HFFc6 (cell line): ENCODE measurements around the gene TSC2. TPM values are rescaled to one million over a fixed set of nuclear protein-coding genes. Genes with fewer than 3 reads are reported as not detected.

Experiments
- DNase-seq: peaks from one replicate; pipeline ENCODE4 v3.0.0-alpha.2; 2018
- H3K27ac Mint-ChIP-seq: 2 replicates; pipeline ENCODE4 v1.8.0; 2020; ENCODE audit warnings: mild to moderate bottlenecking, mixed read lengths
- H3K27me3 Mint-ChIP-seq: 2 replicates; pipeline ENCODE4 v1.8.0; 2021; ENCODE audit warnings: mild to moderate bottlenecking, moderate library complexity, mixed read lengths; ENCODE audit not compliant: insufficient read depth
- H3K36me3 Mint-ChIP-seq: 2 replicates; pipeline ENCODE4 v1.8.0; 2021; ENCODE audit warnings: low read depth, mixed read lengths
- H3K4me1 Mint-ChIP-seq: 2 replicates; pipeline ENCODE4 v1.8.0; 2020; ENCODE audit warnings: low read depth, mixed read lengths
- H3K4me3 Mint-ChIP-seq: 2 replicates; pipeline ENCODE4 v1.8.0; 2020; ENCODE audit warnings: mild to moderate bottlenecking, moderate library complexity, mixed read lengths
- H3K9me3 Mint-ChIP-seq: 2 replicates; pipeline ENCODE4 v1.8.0; 2020; ENCODE audit warnings: mild to moderate bottlenecking, mixed read lengths
- total RNA-seq, 6 experiments: library from RNA; stranded (reverse); fragmentation: NEBNext Ultra II Directional; extraction: Animal tissue kit (Norgen Biotek cat#: 25700); gene quantifications; 2 replicates in 1 of 6; 3 replicates in 5 of 6; pipeline ENCODE4 v1.2.3, GENCODE V29; 2021
- TF ChIP-seq, protein P1 (sequence below): fragments of 200-600 bp; sonication (generic); IDR thresholded peaks from 2 replicates; pipeline ENCODE4 v1.5.0; 2021; ENCODE audit warnings: antibody characterized with exemption, mild to moderate bottlenecking

TSC2 gene
- total RNA-seq, 6 experiments from 2014 or later: 72.0 to 88.3 (median 83.2) TPM

- H3K27ac Mint-ChIP-seq: no peak overlapping the region
- no peaks in the 10 kb centered on the region for H3K4me1 Mint-ChIP-seq
- H3K27me3 Mint-ChIP-seq: no peaks in the 10 kb centered on the region; the same call in 1 of the 2 replicates
- H3K4me3 Mint-ChIP-seq: no peak overlapping the region
- no peaks in the 10 kb centered on the region for H3K9me3 Mint-ChIP-seq
- no peak for DNase-seq
- TF ChIP-seq, protein P1, sequence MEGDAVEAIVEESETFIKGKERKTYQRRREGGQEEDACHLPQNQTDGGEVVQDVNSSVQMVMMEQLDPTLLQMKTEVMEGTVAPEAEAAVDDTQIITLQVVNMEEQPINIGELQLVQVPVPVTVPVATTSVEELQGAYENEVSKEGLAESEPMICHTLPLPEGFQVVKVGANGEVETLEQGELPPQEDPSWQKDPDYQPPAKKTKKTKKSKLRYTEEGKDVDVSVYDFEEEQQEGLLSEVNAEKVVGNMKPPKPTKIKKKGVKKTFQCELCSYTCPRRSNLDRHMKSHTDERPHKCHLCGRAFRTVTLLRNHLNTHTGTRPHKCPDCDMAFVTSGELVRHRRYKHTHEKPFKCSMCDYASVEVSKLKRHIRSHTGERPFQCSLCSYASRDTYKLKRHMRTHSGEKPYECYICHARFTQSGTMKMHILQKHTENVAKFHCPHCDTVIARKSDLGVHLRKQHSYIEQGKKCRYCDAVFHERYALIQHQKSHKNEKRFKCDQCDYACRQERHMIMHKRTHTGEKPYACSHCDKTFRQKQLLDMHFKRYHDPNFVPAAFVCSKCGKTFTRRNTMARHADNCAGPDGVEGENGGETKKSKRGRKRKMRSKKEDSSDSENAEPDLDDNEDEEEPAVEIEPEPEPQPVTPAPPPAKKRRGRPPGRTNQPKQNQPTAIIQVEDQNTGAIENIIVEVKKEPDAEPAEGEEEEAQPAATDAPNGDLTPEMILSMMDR: no peak
- H3K36me3 Mint-ChIP-seq: peaks cover 9% of the 10 kb centered on the region; the same call in 1 of the 2 replicates
These were observed 26.3 kb downstream of the TSC2 start for GRCh38 chr16:2074071-2074470.

- H3K4me3 Mint-ChIP-seq: no peak overlapping the region
- H3K36me3 Mint-ChIP-seq: peaks cover 4% of the 10 kb centered on the region; the same call in 1 of the 2 replicates
- no peaks in the 10 kb centered on the region for H3K9me3 Mint-ChIP-seq
- no peaks in the 10 kb centered on the region for H3K4me1 Mint-ChIP-seq
- DNase-seq: no peak
- no peaks in the 10 kb centered on the region; the same call in 1 of the 2 replicates for H3K27me3 Mint-ChIP-seq
- no peak overlapping the region for H3K27ac Mint-ChIP-seq
- TF ChIP-seq, protein P1: no peak
These were observed 27.8 kb downstream of the TSC2 start for GRCh38 chr16:2075631-2076030.

DNA sequence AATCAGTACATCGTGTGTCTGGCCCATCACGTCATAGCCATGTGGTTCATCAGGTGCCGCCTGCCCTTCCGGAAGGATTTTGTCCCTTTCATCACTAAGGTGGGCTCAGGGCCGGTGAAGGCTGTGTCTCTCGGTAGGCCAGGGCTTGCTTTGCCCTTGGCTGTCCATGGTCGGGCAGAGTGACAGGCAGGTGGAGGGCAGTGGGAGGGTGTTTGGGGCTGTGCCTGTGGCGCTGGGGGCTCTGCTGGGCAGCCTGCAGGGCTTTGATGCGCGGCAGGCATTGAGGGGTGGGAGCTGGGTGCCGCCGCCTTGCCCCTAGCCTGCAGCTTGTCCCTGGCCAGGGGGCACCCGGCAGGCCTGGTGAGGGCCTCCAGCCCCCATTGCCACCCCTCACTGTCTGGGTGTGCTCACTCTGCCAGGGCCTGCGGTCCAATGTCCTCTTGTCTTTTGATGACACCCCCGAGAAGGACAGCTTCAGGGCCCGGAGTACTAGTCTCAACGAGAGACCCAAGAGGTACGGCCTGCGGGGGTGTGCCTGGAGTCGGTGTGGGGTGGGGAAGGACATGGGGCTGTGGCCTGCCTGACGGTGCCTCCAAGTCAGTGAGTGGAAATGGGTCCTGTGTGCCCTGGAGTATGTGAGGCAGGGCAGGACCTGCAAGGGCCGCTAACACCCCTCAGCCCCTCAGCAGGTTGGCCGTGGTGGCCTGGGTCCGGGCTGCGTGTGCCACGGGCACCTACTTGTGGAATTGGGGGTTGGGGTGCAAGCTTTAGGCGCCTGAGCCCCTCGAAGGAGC lies 28.5 kb downstream of the TSC2 start:
- TF ChIP-seq, protein P1: no peak
- peaks cover 4% of the 10 kb centered on the region; the same call in 1 of the 2 replicates for H3K36me3 Mint-ChIP-seq
- no peaks in the 10 kb centered on the region for H3K4me1 Mint-ChIP-seq
- no peaks in the 10 kb centered on the region; the same call in 1 of the 2 replicates for H3K27me3 Mint-ChIP-seq
- H3K9me3 Mint-ChIP-seq: no peaks in the 10 kb centered on the region
- no peak for DNase-seq
- no peak overlapping the region for H3K27ac Mint-ChIP-seq
- no peak overlapping the region for H3K4me3 Mint-ChIP-seq

DNA sequence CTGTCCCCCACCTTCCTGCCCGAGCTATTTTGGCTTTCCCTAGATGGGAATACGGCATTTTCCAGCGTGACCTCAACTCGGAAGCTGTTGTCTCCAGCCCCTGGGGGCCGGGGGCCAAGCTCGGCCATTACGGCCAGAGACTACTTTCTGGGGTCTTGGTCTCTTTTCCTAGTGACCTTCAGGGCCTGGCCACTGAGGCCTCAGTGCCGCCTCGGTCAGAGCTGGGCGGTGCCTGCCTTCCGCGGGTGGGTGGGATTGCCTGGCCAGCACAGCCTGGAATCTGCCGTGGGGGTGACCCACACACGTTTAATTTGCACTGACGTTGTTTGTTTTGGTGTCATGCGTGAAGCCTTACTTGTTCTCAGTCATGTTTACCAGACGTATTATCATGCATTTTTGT lies 29.2 kb downstream of the TSC2 start:
- no peaks in the 10 kb centered on the region for H3K9me3 Mint-ChIP-seq
- no peaks in the 10 kb centered on the region for H3K4me1 Mint-ChIP-seq
- no peak overlapping the region for H3K4me3 Mint-ChIP-seq
- TF ChIP-seq, protein P1: no peak
- H3K27me3 Mint-ChIP-seq: peaks cover 2% of the 10 kb centered on the region; the same call in 1 of the 2 replicates
- DNase-seq: no peak
- no peak overlapping the region for H3K27ac Mint-ChIP-seq
- peaks cover 4% of the 10 kb centered on the region; the same call in 1 of the 2 replicates for H3K36me3 Mint-ChIP-seq

GRCh38 chr16:2077696-2078095 lies 29.9 kb downstream of the TSC2 start:
- no peak for DNase-seq
- peaks cover 6% of the 10 kb centered on the region for H3K27me3 Mint-ChIP-seq
- peaks cover 4% of the 10 kb centered on the region; the same call in 1 of the 2 replicates for H3K36me3 Mint-ChIP-seq
- no peaks in the 10 kb centered on the region for H3K9me3 Mint-ChIP-seq
- TF ChIP-seq, protein P1: no peak
- H3K4me1 Mint-ChIP-seq: no peaks in the 10 kb centered on the region
- no peak overlapping the region for H3K27ac Mint-ChIP-seq
- no peak overlapping the region for H3K4me3 Mint-ChIP-seq
